Stomach (tissue), 4 donors: ENCODE data around the gene RNU1-3.
"Not testable (repeated sequence)": the region's sequence is repeated elsewhere in the genome, so short reads cannot be mapped to it uniquely, and the experiment has no call there.

Source experiments
- EP300 ChIP-seq: sonication (generic); formaldehyde crosslinking; IDR thresholded peaks from one replicate; pipeline ENCODE4 v1.6.1; 2017; ENCODE audit warnings: antibody characterized with exemption
- POLR2A ChIP-seq, 4 donors: fragments of 450-650 bp; IDR thresholded peaks; one replicate each; pipeline ENCODE4 v1.6.1; 2016; ENCODE audit warnings: antibody characterized with exemption in 4 of 4, control low read depth in 2 of 4, mild to moderate bottlenecking in 1 of 4, moderate library complexity in 1 of 4
- POLR2AphosphoS5 ChIP-seq, 3 donors: sonication (generic); formaldehyde crosslinking; IDR thresholded peaks; one replicate each; pipeline ENCODE4 v1.6.1; 2016; ENCODE audit warnings: antibody characterized with exemption in 3 of 3
- TF ChIP-seq, protein P1 (sequence below), 7 experiments: fragments of 450-650 bp in 4 of 7; fragments of 200-600 bp in 3 of 7; sonication (generic) in 3 of 7; IDR thresholded peaks; one replicate each; pipeline ENCODE4 v1.5.1; 2016 to 2019; ENCODE audit warnings: antibody characterized with exemption in 7 of 7, control low read depth in 2 of 7, mild to moderate bottlenecking in 1 of 7

DNA sequence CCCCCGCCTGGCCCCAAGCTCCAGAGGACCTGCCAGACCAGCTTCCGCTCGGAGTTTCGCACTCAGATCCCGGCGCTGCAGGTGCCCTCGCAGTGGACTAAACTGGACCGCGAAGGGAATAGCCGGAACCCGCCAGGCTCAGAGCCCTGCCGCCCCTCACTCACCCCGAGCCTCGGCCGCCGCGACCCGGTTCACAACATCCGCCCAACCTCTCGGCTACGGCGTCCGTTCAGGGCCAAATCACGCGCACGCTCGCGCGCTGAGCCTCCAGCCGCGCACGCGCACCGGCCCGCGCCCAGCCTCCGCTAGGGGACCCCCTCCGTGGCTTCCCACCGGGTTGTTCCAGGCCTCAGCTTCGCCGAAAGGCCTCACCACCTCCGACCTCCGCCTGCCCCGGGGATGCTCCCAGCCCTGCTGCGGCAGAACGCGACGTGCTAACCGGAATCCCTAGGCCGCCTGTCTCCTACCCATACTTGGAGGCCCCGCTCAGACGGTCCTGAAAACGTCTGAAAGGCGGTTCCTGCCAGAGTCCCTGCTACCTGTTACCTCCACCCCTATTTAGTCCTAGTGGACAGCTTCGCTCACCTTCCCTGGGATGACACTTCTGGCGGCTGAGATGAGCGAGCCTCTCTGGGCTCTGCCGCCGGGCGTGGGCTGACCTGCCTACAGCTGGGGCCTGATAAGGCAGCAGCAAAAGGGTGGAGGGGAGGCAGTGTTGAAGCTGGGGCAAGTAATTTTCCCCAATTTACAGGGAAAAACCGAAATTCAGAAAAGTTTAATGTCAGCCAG is 22.1 kb downstream of the RNU1-3 start:
- TF ChIP-seq, protein P1, sequence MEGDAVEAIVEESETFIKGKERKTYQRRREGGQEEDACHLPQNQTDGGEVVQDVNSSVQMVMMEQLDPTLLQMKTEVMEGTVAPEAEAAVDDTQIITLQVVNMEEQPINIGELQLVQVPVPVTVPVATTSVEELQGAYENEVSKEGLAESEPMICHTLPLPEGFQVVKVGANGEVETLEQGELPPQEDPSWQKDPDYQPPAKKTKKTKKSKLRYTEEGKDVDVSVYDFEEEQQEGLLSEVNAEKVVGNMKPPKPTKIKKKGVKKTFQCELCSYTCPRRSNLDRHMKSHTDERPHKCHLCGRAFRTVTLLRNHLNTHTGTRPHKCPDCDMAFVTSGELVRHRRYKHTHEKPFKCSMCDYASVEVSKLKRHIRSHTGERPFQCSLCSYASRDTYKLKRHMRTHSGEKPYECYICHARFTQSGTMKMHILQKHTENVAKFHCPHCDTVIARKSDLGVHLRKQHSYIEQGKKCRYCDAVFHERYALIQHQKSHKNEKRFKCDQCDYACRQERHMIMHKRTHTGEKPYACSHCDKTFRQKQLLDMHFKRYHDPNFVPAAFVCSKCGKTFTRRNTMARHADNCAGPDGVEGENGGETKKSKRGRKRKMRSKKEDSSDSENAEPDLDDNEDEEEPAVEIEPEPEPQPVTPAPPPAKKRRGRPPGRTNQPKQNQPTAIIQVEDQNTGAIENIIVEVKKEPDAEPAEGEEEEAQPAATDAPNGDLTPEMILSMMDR (IDR thresholded peaks at IDR 0.05), result peak in 3 of 7 experiments; percentile 14 to 69 (median 48)
- TF ChIP-seq EP300; POLR2A (IDR thresholded peaks at IDR 0.05): not testable (repeated sequence)
- peak; percentile 96 to 99 (median 97) for TF ChIP-seq POLR2AphosphoS5 (IDR thresholded peaks at IDR 0.05)
